Tibial nerve (tissue), 4 donors: ENCODE data around the gene TEX22.

Experiments
- CTCF ChIP-seq, 5 experiments: fragments of 200-600 bp in 3 of 5; fragments of 450-650 bp in 2 of 5; sonication (generic) in 3 of 5; IDR thresholded peaks; one replicate each; pipeline ENCODE4 v1.5.1; 2016 to 2019; ENCODE audit warnings: antibody characterized with exemption in 5 of 5, mild to moderate bottlenecking in 3 of 5, moderate library complexity in 2 of 5
- EP300 ChIP-seq, 2 donors: sonication (generic); formaldehyde crosslinking; IDR thresholded peaks; one replicate each; pipeline ENCODE4 v1.6.1; 2017; ENCODE audit warnings: antibody characterized with exemption in 2 of 2, mild to moderate bottlenecking in 1 of 2
- POLR2A ChIP-seq, 2 donors: fragments of 450-650 bp; IDR thresholded peaks; one replicate each; pipeline ENCODE4 v1.6.1; 2017; ENCODE audit warnings: antibody characterized with exemption in 2 of 2, mild to moderate bottlenecking in 2 of 2, moderate library complexity in 2 of 2

GRCh38 chr14:105436891-105437722, 38.8 kb downstream of the TEX22 start:
- TF ChIP-seq CTCF (IDR thresholded peaks at IDR 0.05) = no peak
- TF ChIP-seq POLR2A (IDR thresholded peaks at IDR 0.05) = no peak
- TF ChIP-seq EP300 (IDR thresholded peaks at IDR 0.05) = no peak
